Activated CD8-positive, alpha-beta memory T cell treated with anti-CD3 and anti-CD28 coated beads, Interleukin-2, amount 50 U/mL, for 1 hour (primary cell): ENCODE results near the gene MMAB.

Experiments used
- DNase-seq: peaks from one replicate; pipeline ENCODE4 v3.0.0-alpha.2; 2020; ENCODE audit errors: extremely low read depth

Gene MMAB

GRCh38 chr12:109583733-109584132 is 10.4 kb upstream of the MMAB start:
- no peak for DNase-seq

GRCh38 chr12:109582636-109583035 is 9.3 kb upstream of the MMAB start:
- no peak for DNase-seq

- no peak for DNase-seq
Observed at GRCh38 chr12:109581856-109582255, 8.6 kb upstream of the MMAB start.

- DNase-seq = no peak
Observed at GRCh38 chr12:109581334-109581691, 8.0 kb upstream of the MMAB start.

GRCh38 chr12:109580684-109581333 is 7.5 kb upstream of the MMAB start:
- DNase-seq = no peak

- no peak for DNase-seq
Observed at GRCh38 chr12:109580272-109580671, 7.0 kb upstream of the MMAB start.

- no peak for DNase-seq
Observed at GRCh38 chr12:109579639-109580038, 6.3 kb upstream of the MMAB start.

GRCh38 chr12:109578330-109578927 is 5.1 kb upstream of the MMAB start:
- DNase-seq = no peak

GRCh38 chr12:109577311-109577710 is 4.0 kb upstream of the MMAB start:
- DNase-seq = no peak

- no peak for DNase-seq
Observed at GRCh38 chr12:109575683-109576082, 2.4 kb upstream of the MMAB start.

GRCh38 chr12:109573914-109574244 is 575 bp upstream of the MMAB start:
- no peak for DNase-seq

- DNase-seq = no peak
Observed at GRCh38 chr12:109572506-109572845, 828 bp downstream of the MMAB start.

GRCh38 chr12:109571773-109572505 is 1.4 kb downstream of the MMAB start:
- no peak for DNase-seq

- no peak for DNase-seq
Observed at GRCh38 chr12:109568486-109568885, 4.8 kb downstream of the MMAB start.

- no peak for DNase-seq
Observed at GRCh38 chr12:109567967-109568366, 5.3 kb downstream of the MMAB start.

GRCh38 chr12:109567296-109567695 is 6.0 kb downstream of the MMAB start:
- DNase-seq = no peak

GRCh38 chr12:109566424-109566823 is 6.9 kb downstream of the MMAB start:
- no peak for DNase-seq

GRCh38 chr12:109563291-109564284 is 9.7 kb downstream of the MMAB start:
- no peak for DNase-seq

GRCh38 chr12:109562871-109563270 is 10.4 kb downstream of the MMAB start:
- no peak for DNase-seq

- no peak for DNase-seq
Observed at GRCh38 chr12:109561711-109562030, 11.6 kb downstream of the MMAB start.

GRCh38 chr12:109560867-109561710 is 12.2 kb downstream of the MMAB start:
- no peak for DNase-seq

- no peak for DNase-seq
Observed at GRCh38 chr12:109559601-109560000, 13.7 kb downstream of the MMAB start.
